ENCODE results near the gene STH.

GRCh38 chr17:45989759-45990158, 9.3 kb upstream of the STH start:
- TF ChIP-seq CTCF (IDR thresholded peaks at IDR 0.05) (no peak), POLR2A (IDR thresholded peaks at IDR 0.05) (no peak)

Data from body of pancreas (tissue), 4 donors.